Esophagus (tissue), 2 donors: Measurements from ENCODE around the gene IER5L. TPM values are rescaled to one million over a fixed set of nuclear protein-coding genes. Genes with fewer than 3 reads are reported as not detected.
A peak's percentile ranks its signal among the peaks of the same experiment; 100 is the strongest.

Source experiments
- H3K27ac ChIP-seq, 2 donors: one replicate each; pipeline ENCODE4 v1.5.1; 2013; ENCODE audit warnings: low read depth in 2 of 2, mild to moderate bottlenecking in 2 of 2, inconsistent platforms in 1 of 2, low read length in 1 of 2, moderate library complexity in 1 of 2
- H3K27me3 ChIP-seq, 2 donors: one replicate each; pipeline ENCODE4 v1.6.1; 2013; ENCODE audit warnings: low read length in 2 of 2, control low read depth in 1 of 2, mild to moderate bottlenecking in 1 of 2; ENCODE audit not compliant: insufficient read depth in 2 of 2, control insufficient read depth in 1 of 2
- H3K36me3 ChIP-seq, 2 donors: one replicate each; pipeline ENCODE4 v1.6.1; 2013; ENCODE audit warnings: low read length in 1 of 2; ENCODE audit not compliant: control insufficient read depth in 2 of 2, insufficient read depth in 2 of 2
- H3K4me1 ChIP-seq, 2 donors: one replicate each; pipeline ENCODE4 v1.6.1; 2013; ENCODE audit warnings: low read length in 1 of 2; ENCODE audit not compliant: control insufficient read depth in 2 of 2, insufficient read depth in 2 of 2
- H3K4me3 ChIP-seq, 2 donors: one replicate each; pipeline ENCODE4 v1.5.1; 2013; ENCODE audit warnings: low read length in 2 of 2, mild to moderate bottlenecking in 2 of 2, low read depth in 1 of 2, moderate library complexity in 1 of 2
- H3K9me3 ChIP-seq, 2 donors: one replicate each; pipeline ENCODE4 v1.6.1; 2013; ENCODE audit warnings: mild to moderate bottlenecking in 2 of 2, low read depth in 1 of 2, low read length in 1 of 2, moderate library complexity in 1 of 2; ENCODE audit not compliant: control insufficient read depth in 2 of 2, insufficient read depth in 1 of 2
- whole genome bisulfite sequencing, 2 donors: extraction: QIAGEN DNeasy Blood & Tissue Kit; methylation state at CpG; one replicate each; pipeline ENCODE4 v1.1.7; 2013; 5-methylcytosine and 5-hydroxymethylcytosine counted together
- polyA plus RNA-seq, 2 donors: library from polyadenylated mRNA; stranded (reverse); fragments of 200-250 nt; gene quantifications; one replicate each; pipeline ENCODE4 v1.2.3, GENCODE V29; 2013
- donor health status: healthy with polysubstance abuse.
- donor health status: Bipolar disorder and iron deficiency.

The IER5L gene
- polyA plus RNA-seq, 2 donors, result 5.4 to 8.4 TPM

DNA sequence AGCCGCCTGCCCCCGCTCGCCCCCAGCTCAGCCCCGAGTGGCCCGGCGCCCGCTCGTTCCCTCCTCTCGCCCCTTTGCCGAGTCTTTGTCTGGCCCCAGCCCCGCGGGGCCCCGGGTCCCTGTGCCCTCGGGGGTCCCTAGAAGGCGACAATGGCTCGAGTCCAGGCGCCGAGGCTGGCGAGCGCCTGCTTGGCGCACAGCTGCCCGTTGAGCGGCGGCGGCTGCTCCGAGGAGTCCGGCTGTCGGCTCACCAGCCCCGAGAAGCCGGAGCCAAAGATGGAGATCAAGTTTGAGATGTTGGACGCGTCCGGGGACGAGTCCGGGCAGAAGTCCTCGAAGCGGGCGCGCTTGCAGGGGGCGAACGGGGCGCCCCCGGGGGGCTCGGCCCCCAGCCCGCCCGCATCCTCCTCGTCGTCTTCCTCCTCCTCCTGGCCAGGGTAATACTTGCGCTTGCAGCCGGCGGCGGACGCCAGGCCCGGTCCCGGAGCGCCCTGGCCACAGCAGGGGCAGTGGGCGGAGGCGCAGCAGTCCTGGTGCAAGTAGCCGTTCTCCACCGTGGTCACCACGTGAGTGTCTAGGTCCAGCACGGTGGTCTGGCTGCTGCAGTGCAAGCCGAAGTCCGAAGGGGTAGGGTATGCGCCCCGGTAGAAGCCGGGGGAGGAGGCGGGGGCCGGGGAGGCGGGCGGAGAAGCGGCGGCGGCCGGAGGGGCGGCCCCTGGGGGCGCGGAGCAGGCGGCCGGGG, 1.2 kb downstream of the IER5L start:
- peak overlapping the region; percentile 77 to 86 for H3K4me3 ChIP-seq
- no peaks in the 10 kb centered on the region for H3K9me3 ChIP-seq
- H3K27ac ChIP-seq, result peak overlapping the region; percentile 99
- 0% methylated on average over 63 to 80 of the region's 80 CpGs for WGBS, 2 donors
- H3K36me3 ChIP-seq, result no peaks in the 10 kb centered on the region
- H3K27me3 ChIP-seq, result no peaks in the 10 kb centered on the region
- H3K4me1 ChIP-seq, result peaks cover 0 to 12% of the 10 kb centered on the region in 2 donors

DNA sequence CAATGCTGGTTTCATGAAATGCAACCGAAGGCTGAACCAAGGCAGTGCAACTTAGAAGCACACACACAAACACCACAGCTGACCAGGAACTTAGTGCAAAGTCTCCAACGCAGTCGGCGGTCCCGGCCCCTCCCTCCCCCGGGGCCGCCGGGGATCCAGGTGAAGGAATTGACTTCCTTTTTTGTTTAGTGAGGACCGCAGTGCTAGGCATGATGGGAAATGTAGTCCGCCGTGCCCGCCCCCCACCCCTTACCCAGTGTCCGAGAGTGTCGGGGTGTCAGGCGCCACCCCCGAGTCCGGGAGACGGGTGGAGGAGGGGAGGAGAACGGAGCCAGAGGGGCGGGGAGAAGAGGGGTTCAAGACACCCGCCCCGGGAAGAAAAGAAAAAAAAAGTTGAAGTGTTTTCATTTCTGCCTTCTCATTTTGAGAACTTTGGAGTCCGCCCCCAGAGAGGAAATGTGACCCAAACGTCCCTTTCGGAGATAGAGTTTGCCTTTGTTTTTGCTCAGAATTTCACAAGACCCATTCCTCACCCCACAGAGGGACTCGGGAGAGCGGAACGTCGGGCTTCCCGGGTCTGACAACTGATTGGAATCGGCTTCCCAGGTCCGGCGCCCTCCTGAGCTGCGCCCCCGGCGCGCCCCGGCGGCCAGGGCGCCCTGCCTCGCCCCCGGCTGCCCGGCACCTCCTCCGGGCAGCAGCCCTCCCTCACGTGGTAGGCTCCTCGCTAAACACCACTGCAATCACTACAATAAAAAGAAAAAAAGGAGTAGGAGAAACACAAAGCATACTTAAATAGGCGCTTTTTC, 2.0 kb downstream of the IER5L start:
- Histone ChIP-seq H3K27ac (peak overlapping the region; percentile 99), H3K27me3 (no peaks in the 10 kb centered on the region), H3K9me3 (no peaks in the 10 kb centered on the region), H3K36me3 (no peaks in the 10 kb centered on the region), H3K4me3 (peak overlapping the region; percentile 63 to 86), H3K4me1 (peaks cover 2 to 12% of the 10 kb centered on the region in 2 donors)
- WGBS, 2 donors, result 1% methylated on average over 47 of the region's 47 CpGs

DNA sequence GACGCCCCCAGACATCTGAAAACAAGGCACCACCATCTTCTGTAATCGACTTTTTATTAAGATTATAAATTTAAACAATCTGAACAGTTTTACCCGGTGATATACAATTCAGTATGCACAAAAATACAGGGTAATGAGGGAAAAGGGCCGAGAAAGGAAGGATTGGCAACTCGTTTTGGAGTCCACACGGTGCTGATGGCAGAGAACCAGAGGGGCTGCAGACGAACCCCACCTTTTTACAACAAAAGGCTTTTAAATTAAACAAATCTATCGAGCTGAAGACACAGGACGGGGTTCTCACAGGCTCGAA, 2.6 kb downstream of the IER5L start:
- Histone ChIP-seq H3K9me3 (no peaks in the 10 kb centered on the region), H3K36me3 (no peaks in the 10 kb centered on the region), H3K27me3 (no peaks in the 10 kb centered on the region), H3K4me1 (peaks cover 2 to 12% of the 10 kb centered on the region in 2 donors), H3K4me3 (peak overlapping the region; percentile 63 to 86), H3K27ac (peak overlapping the region; percentile 99)
- WGBS, 2 donors, result 1% methylated on average over 10 of the region's 10 CpGs

DNA sequence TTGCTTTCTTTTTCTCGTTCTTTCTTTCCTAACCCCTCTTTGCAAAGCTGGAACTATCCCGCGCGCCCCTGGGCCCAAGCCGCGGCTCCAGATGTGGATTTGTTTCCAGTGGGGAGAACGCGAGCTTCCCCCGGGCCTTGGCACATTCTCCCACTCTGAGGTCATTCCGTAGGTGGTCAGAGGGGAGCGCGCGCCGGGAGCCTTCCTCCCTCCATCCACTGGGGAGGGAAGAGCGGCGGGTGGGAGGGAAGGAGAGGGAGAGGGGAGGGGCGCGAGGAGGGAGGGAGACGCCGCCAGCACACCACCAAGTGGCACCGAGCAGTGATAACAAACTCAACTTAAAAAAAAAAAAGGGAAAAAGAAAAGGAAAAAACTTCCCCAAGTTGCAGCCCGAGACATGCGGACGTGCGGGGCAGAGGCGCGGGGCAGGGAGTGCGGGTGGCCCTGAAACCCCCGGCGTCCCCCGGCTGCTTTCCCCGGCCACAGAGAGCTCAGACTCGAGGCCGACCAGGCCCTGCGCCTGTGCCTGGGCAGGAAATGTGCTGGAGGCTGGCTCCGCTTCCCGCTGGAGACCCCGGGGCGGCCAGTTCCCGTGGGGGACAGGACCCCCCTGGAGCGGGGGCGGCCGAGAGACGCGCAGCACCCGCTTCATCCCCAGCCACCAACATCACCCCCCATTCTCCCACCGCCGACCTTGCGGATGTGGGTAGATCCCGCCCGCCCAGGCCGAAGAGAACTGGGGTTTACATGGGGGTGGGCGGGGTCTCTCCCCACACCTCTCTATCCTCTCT, 3.1 kb downstream of the IER5L start:
- H3K4me3 ChIP-seq, result peak overlapping the region; percentile 64 to 86
- H3K27ac ChIP-seq, result peak overlapping the region; percentile 99
- H3K4me1 ChIP-seq, result peaks cover 6 to 12% of the 10 kb centered on the region in 2 donors
- H3K36me3 ChIP-seq, result no peaks in the 10 kb centered on the region
- no peaks in the 10 kb centered on the region for H3K9me3 ChIP-seq
- H3K27me3 ChIP-seq, result no peaks in the 10 kb centered on the region
- 1% methylated on average over 40 to 53 of the region's 53 CpGs for WGBS, 2 donors

DNA sequence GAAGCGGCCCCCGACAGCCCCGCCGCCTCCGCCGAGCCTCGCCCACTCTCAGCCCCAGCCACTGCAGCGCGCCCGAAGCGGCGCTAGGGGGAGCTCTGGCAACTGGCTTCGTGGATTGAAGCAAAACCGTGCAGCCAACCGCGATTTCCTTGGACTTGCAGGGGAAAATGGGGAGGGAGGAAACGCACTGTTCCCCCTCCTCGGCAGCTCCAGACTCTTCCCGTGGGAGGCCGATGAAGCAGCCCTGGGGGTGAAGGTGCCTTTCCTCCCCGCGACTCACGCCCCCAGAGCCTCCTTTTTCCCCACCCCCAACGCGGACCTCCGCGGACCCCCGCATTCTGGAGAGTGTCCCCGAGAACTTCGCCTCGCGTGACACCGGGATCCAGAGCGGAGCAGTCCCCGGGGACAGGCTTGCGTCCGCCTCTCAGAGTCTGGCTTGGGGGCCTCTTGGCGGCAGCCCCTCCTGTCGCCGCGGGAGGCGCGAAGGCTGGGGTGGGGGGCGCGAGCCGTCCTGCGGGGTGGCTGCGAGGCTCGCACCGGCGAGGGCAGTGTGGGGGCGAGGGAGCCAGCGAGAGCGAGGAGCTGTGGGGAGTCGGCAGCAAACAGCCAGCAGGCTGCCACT, 3.8 kb downstream of the IER5L start:
- H3K27me3 ChIP-seq, result no peaks in the 10 kb centered on the region
- H3K9me3 ChIP-seq, result no peaks in the 10 kb centered on the region
- no peaks in the 10 kb centered on the region for H3K36me3 ChIP-seq
- H3K27ac ChIP-seq, result peak overlapping the region; percentile 99
- H3K4me1 ChIP-seq, result peaks cover 6 to 12% of the 10 kb centered on the region in 2 donors
- peak overlapping the region; percentile 64 to 86 for H3K4me3 ChIP-seq
- WGBS, 2 donors, result 0 to 1% methylated on average over 53 to 55 of the region's 55 CpGs

DNA sequence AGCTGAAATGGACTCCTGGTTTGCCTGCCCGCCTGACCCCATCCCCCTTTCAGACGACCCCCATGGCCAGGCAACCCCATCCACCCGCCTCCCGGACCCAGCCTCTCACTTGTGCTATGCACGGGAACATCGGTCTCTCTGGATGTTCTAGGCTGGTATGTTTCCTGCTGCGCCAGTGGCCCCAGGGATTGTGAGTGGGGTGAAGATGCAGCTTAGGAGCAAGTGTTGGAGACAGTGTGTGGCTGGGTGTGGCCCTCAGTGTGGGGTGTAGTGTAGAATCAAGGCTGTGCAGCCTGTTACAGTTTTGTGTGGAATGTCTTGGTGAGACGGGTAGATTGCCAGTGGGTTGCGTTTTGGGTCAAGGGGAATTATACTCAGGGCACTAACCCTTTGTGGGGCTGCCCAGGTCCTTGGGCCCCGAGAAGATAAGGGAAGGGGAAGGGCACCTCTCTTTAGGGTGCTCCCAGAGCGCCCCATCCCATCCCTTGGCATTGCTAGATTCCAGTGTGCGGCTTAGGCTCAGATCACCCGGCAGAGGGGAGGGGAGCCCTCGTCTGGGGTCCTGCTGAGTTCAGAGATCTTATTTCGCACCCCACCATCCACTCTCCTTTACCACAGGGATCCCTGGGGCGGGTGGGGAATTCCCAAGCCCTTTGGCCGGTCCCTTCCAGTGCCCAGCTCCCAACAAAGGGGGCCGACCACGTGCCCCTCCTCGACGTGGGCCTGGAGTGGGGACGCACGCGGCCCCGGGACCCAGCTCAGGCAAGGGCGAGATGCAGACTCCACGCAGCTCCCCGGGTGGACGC, 4.6 kb downstream of the IER5L start:
- Histone ChIP-seq H3K9me3 (no peaks in the 10 kb centered on the region), H3K27ac (peak overlapping the region; percentile 99), H3K4me1 (peaks cover 6 to 11% of the 10 kb centered on the region in 2 donors), H3K36me3 (no peaks in the 10 kb centered on the region), H3K4me3 (peak overlapping the region; percentile 64 to 86), H3K27me3 (no peaks in the 10 kb centered on the region)
- 23 to 25% methylated on average over 28 to 29 of the region's 29 CpGs for WGBS, 2 donors

DNA sequence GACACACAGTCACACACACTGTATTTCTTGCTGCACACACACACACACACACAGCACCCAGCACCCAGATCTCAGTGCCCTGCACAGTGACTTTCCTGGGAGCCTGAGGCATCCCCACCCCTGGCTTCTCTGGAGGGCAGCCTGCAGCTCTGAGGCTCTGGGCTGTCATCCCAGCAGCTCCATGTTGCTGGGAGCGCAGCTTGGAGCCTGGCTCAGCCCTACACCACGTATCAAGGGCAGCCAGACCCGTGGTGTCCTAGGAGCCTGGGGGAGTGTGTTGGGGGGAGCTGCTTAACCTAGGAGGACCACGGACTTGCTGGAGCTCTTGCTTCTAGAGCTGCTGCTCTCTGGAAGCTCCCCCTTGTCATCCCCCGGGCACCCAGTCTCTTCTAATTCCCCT, 5.2 kb downstream of the IER5L start:
- Histone ChIP-seq H3K27ac (no peak overlapping the region), H3K27me3 (no peaks in the 10 kb centered on the region), H3K36me3 (no peaks in the 10 kb centered on the region), H3K4me3 (no peak overlapping the region), H3K4me1 (peaks cover 6 to 10% of the 10 kb centered on the region in 2 donors), H3K9me3 (no peaks in the 10 kb centered on the region)
- 34 to 46% methylated on average over 5 of the region's 5 CpGs for WGBS, 2 donors

DNA sequence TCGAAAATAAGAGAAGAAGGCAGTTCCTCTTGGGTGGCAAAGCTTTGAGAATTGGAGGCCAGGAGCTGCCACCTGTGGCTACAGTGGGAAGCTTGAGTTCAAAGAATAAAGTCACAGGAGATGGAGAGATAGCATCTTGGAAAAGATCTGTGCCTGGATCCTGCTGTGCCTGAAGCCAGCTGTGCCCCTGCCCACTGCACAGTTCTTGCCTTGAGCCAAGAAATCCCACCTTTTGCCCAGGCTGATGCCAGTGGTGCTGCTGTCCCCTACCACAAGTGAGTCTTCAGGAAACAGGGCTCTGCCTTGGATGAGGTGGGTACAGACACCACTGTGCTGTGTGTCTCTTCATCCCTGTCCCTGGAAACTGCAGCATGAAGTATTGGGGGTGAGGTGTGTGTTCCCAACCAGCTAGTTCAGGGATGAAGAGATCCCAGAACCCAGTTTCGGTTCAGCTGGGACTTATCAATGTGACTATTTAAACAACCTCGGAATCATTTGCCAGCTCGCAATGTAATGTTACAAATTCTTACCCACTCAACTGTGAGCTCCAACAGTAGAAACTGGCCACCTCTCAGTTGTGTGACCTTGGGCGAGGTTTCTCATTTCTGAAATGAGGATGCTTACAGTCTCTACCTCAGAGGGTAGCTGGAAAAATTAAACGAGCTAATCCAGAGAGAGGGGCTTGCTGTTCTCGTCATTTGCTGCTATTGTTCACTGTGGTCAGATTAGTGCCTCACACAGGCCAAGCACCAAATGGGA, 5.9 kb downstream of the IER5L start:
- WGBS, 2 donors, result 61 to 64% methylated on average over 7 of the region's 7 CpGs
- no peak overlapping the region for H3K27ac ChIP-seq
- peaks cover 8 to 12% of the 10 kb centered on the region in 2 donors for H3K4me1 ChIP-seq
- H3K9me3 ChIP-seq, result no peaks in the 10 kb centered on the region
- H3K4me3 ChIP-seq, result no peak overlapping the region
- H3K36me3 ChIP-seq, result no peaks in the 10 kb centered on the region
- no peaks in the 10 kb centered on the region for H3K27me3 ChIP-seq
